PFSK-1 (cell line): ENCODE results near the gene IFTAP.

Source experiments
- FOXP2 ChIP-seq: optimal IDR thresholded peaks from 2 replicates; pipeline ENCODE3; 2011; ENCODE audit warnings: borderline replicate concordance, control low read depth, inconsistent platforms; ENCODE audit not compliant: insufficient read depth; ENCODE audit errors: extremely low read length, extremely low read depth
- POLR2AphosphoS5 ChIP-seq: IDR thresholded peaks from 2 replicates; pipeline ENCODE4 v1.6.1; 2012; ENCODE audit warnings: low read depth, mild to moderate bottlenecking, control low read depth, low read length, moderate library complexity
- SIN3A ChIP-seq: IDR thresholded peaks from 2 replicates; pipeline ENCODE4 v1.6.1; 2012; ENCODE audit warnings: mild to moderate bottlenecking, low read length, moderate library complexity, borderline replicate concordance; ENCODE audit not compliant: insufficient read depth
- TAF1 ChIP-seq: IDR thresholded peaks from 2 replicates; pipeline ENCODE4 v1.6.1; 2012; ENCODE audit warnings: low read length, control low read depth, borderline replicate concordance; ENCODE audit not compliant: insufficient read depth
- TF ChIP-seq, protein P1 (sequence below), 2 experiments: IDR thresholded peaks; 2 replicates each; pipeline versions ENCODE4 v1.6.1 to v1.8.0; 2011 to 2012; ENCODE audit warnings: low read depth in 2 of 2, low read length in 2 of 2, control low read depth in 1 of 2, inconsistent platforms in 1 of 2, mild to moderate bottlenecking in 1 of 2, moderate library complexity in 1 of 2; ENCODE audit not compliant: insufficient read depth in 1 of 2

The IFTAP gene

GRCh38 chr11:36672815-36673450 lies 78.6 kb downstream of the IFTAP start:
- TF ChIP-seq TAF1 (no peak), POLR2AphosphoS5 (no peak), SIN3A (no peak), FOXP2 (no peak)
- TF ChIP-seq, protein P1, sequence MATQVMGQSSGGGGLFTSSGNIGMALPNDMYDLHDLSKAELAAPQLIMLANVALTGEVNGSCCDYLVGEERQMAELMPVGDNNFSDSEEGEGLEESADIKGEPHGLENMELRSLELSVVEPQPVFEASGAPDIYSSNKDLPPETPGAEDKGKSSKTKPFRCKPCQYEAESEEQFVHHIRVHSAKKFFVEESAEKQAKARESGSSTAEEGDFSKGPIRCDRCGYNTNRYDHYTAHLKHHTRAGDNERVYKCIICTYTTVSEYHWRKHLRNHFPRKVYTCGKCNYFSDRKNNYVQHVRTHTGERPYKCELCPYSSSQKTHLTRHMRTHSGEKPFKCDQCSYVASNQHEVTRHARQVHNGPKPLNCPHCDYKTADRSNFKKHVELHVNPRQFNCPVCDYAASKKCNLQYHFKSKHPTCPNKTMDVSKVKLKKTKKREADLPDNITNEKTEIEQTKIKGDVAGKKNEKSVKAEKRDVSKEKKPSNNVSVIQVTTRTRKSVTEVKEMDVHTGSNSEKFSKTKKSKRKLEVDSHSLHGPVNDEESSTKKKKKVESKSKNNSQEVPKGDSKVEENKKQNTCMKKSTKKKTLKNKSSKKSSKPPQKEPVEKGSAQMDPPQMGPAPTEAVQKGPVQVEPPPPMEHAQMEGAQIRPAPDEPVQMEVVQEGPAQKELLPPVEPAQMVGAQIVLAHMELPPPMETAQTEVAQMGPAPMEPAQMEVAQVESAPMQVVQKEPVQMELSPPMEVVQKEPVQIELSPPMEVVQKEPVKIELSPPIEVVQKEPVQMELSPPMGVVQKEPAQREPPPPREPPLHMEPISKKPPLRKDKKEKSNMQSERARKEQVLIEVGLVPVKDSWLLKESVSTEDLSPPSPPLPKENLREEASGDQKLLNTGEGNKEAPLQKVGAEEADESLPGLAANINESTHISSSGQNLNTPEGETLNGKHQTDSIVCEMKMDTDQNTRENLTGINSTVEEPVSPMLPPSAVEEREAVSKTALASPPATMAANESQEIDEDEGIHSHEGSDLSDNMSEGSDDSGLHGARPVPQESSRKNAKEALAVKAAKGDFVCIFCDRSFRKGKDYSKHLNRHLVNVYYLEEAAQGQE (IDR thresholded peaks at IDR 0.05; ENCODE audit: insufficient read depth in 1 of 2, low read depth in 2 of 2, low read length in 2 of 2) = no peak

GRCh38 chr11:36683818-36684217 lies 89.5 kb downstream of the IFTAP start:
- no peak for TF ChIP-seq TAF1
- TF ChIP-seq, protein P1 (IDR thresholded peaks at IDR 0.05; ENCODE audit: insufficient read depth in 1 of 2, low read depth in 2 of 2, low read length in 2 of 2) = no peak
- TF ChIP-seq POLR2AphosphoS5 = no peak
- TF ChIP-seq SIN3A = no peak
- no peak for TF ChIP-seq FOXP2

GRCh38 chr11:36684840-36685801 lies 90.8 kb downstream of the IFTAP start:
- no peak for TF ChIP-seq FOXP2
- no peak for TF ChIP-seq SIN3A
- TF ChIP-seq POLR2AphosphoS5 = no peak
- TF ChIP-seq TAF1 = no peak
- TF ChIP-seq, protein P1 (IDR thresholded peaks at IDR 0.05; ENCODE audit: insufficient read depth in 1 of 2, low read depth in 2 of 2, low read length in 2 of 2) = no peak

- no peak for TF ChIP-seq TAF1
- TF ChIP-seq FOXP2 = no peak
- TF ChIP-seq POLR2AphosphoS5 = no peak
- no peak for TF ChIP-seq SIN3A
- TF ChIP-seq, protein P1 (IDR thresholded peaks at IDR 0.05; ENCODE audit: insufficient read depth in 1 of 2, low read depth in 2 of 2, low read length in 2 of 2) = no peak
Measured at GRCh38 chr11:36688132-36688531, 93.8 kb downstream of the IFTAP start.
